ENCODE data around the gene ARRB1.
A peak's percentile ranks its signal among the peaks of the same experiment; 100 is the strongest.

The ARRB1 gene

DNA sequence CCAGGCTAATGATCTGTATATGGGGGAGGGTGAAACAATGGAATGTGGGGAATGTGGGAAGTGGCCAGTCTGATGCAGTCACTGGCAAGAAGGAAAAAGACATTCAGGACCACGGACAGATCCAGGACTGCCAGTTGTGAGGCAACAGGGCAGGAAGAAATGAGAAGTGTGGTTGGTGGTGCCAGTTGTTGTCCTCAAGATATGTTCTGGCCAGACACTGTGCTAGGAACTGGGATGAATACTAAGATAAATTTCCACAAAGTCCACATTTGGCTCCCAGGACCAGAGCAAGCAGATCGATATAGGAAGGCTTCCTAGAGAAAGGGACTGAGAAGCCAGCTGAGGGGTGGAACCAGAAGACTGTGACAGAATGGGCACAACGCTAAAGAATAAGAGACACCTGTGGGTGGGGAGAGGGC lies 117.7 kb downstream of the ARRB1 start:
- no peak for DNase-seq (ENCODE audit: low read depth, low spot score)

DNA sequence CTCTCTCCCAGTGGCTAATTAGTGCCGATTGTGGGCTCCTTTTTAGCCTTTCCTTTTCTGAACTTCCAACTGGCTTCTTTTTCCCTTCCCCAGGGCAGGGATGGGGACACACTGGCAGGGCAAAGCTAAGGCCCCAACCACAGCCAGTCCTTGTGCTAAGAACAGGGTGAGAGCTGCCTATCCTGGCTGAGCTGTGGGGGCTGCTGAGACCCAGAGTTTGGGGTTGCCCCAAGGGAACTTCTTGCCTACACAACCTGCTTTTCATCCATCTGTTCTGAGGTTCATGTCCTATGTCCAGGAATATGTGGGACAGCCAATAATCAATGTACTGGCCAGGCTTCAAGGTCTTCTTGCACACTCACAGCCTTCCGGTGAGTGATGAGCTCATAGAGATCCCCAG lies 120.8 kb downstream of the ARRB1 start:
- no peak for DNase-seq (ENCODE audit: low read depth, low spot score)

DNA sequence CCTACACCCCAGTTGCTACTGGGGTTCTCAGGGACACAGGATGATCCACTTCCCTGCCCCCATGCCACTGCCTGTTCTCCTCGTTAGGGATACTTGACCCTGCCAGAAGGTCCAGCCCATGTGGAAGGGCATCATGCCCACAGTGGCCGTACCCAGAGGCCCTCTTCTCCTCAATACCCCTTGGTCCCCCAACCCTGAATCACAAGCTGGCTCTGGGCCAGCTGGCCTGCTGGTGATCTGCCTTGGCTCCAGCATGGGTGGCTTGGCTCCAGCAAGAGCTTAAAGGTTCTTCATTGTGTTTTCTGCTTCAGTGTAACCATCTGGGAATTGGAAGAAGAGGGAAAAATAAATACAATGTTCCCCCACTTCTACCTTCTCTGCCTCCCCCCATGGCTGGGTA lies 122.0 kb downstream of the ARRB1 start:
- no peak for DNase-seq (ENCODE audit: low read depth, low spot score)

DNA sequence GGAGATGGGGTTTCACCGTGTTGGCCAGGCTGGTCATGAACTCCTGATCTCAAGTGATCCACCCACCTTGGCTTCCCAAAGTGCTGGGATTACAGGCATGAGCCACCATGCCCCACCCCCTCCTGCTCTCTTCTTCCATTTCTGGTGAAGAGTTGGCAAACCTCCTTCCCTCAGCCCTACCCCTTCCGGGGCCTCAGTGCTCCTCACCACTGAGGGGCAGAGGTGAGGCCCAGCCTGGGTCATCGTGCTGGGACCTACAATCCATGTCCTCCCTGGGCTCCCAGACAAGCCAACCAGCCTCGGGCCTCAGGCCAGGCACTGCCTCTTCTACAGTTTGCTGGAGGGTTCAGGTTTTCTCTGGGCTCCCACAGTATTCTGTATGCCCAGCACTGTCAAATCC lies 125.7 kb downstream of the ARRB1 start:
- DNase-seq (ENCODE audit: low read depth, low spot score): no peak

DNA sequence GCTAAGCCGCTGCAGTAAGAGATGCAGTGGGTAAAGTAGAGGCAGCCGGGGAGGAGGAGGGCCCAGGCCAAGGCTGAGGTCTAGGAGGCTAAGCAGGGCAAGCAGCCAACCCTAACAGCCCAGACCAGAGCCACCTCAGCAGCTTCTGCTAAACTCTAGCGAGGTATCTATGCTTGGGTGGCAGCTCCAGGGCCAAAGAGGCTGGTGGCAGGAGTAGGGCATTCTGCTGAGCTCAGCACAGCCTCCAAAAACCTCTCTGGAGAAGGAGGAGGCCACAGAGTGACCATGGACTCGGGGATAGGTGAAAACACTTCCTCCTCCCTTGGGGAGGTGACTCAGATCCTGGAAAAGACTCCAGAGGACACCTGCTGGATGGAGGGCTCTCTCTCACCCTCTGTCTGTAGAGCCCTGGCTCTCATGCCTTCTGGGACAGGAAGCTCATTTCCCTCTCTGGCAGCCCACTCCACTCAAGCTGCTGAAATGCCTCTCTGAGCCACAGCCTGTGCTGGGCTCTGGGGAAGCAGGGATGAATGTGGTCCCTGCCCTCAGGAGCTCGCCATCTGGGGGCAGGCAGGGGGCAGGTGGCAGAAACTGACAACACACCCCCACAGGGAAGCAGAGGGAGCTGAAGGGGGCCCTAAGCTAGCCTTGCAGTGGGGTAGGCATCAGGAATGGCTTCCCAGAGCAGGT lies 127.4 kb downstream of the ARRB1 start:
- DNase-seq (ENCODE audit: low read depth, low spot score): no peak

DNA sequence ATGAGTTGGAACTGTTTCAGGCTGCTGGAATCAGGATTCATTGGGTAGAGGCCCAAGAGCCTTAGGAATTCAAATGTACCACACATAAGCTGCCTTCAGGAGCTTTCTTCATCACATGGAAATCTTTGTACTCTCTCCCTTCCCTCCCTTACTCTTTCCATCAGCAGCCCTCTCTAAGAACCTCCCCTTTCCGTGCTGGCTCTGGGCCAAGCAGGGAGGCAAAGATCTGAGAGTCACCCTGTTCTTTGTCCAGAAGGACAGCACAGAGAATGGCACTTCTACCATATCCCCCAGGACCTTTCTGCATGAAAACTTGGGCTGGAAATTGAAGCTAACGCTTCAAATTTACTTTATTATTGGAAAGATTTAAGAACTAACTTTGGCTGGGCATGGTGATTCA lies 131.6 kb downstream of the ARRB1 start:
- DNase-seq (ENCODE audit: low read depth, low spot score): no peak

DNA sequence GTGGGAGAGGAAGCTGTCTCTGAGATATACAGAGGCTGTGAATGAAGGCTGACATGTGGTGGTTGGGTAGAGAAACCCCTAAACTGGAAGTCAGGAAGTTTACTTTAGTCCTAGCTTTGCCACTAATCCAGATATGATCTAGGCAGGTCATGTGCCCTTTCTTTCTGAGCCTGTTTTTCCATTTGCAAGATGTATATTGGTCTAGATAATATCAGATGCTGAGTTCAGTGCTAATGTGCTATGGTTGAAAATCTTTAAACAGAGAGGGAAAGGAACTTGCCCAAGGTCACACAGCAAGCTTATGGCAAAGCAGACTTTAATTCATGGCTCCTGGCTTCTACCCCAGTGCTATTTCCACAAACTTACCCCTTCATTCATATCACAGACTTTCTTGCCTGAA lies 136.6 kb downstream of the ARRB1 start:
- no peak for DNase-seq (ENCODE audit: low read depth, low spot score)

DNA sequence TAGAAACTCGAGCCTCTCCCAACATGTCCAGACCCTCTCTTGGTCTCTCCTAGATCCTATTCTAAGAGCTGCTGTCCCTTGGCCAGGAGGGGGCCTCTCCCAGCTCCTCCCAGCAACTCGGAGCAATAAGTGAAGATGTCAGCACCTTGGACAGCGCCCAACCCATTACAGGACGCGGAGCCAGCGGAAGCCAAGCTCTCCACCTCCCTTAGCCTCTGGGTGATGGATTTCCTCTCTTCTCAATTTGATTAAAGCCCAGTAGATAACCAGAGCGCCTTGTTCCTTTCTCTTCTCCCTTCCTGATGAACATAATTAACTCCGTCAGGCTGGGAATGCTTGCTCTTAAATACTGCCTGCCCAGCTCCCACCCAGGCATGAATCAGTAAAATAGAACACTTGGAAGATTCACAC lies 137.0 kb downstream of the ARRB1 start:
- DNase-seq (ENCODE audit: low read depth, low spot score): peak; percentile 38

Data from brain pericyte (primary cell).